Measurements from ENCODE around the gene CX3CR1.

DNA sequence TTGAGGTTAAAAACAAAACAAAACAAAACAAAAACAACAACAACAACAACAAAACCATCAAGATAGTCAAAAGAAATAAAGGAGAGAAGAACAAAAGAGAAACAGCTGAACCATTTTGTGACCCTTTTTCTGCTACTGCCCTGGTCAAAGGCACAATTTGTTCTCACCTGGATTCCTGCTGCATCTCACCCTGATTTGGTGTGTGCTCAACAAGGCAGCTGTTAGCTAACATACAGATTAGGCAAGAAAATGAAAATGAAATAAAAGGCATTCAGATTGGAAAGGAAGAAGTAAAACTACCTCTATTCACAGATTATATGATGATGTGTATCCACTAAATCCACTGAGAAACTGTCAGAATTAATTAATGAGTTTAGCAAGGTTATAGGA lies 58.7 kb downstream of the CX3CR1 start:
- TF ChIP-seq, protein P1, sequence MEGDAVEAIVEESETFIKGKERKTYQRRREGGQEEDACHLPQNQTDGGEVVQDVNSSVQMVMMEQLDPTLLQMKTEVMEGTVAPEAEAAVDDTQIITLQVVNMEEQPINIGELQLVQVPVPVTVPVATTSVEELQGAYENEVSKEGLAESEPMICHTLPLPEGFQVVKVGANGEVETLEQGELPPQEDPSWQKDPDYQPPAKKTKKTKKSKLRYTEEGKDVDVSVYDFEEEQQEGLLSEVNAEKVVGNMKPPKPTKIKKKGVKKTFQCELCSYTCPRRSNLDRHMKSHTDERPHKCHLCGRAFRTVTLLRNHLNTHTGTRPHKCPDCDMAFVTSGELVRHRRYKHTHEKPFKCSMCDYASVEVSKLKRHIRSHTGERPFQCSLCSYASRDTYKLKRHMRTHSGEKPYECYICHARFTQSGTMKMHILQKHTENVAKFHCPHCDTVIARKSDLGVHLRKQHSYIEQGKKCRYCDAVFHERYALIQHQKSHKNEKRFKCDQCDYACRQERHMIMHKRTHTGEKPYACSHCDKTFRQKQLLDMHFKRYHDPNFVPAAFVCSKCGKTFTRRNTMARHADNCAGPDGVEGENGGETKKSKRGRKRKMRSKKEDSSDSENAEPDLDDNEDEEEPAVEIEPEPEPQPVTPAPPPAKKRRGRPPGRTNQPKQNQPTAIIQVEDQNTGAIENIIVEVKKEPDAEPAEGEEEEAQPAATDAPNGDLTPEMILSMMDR (conservative IDR thresholded peaks at IDR 0.05 in 1 of 2, IDR thresholded peaks at IDR 0.05 in 1 of 2; ENCODE audit: extremely low read depth in 1 of 2, insufficient read depth in 1 of 2, low read depth in 1 of 2, low read length in 2 of 2) = no peak
- TF ChIP-seq EZH2 (IDR thresholded peaks at IDR 0.05; ENCODE audit: borderline replicate concordance, low read length) = no peak
